22Rv1 (cell line): ENCODE results near the gene EBF3.

Source experiments
- H3K27ac ChIP-seq: fragments of 450-650 bp; 2 replicates; pipeline ENCODE4 v1.5.1; 2017
- ZFX ChIP-seq: fragments of 450-650 bp; IDR thresholded peaks from 2 replicates; pipeline ENCODE4 v1.6.1; 2017; ENCODE audit warnings: antibody characterized with exemption, borderline replicate concordance
- TF ChIP-seq, protein P1 (sequence below): fragments of 450-650 bp; IDR thresholded peaks from 2 replicates; pipeline ENCODE4 v1.5.1; 2017; ENCODE audit warnings: mild to moderate bottlenecking

EBF3 gene

GRCh38 chr10:129873351-129873750 lies 90.7 kb downstream of the EBF3 start:
- TF ChIP-seq, protein P1, sequence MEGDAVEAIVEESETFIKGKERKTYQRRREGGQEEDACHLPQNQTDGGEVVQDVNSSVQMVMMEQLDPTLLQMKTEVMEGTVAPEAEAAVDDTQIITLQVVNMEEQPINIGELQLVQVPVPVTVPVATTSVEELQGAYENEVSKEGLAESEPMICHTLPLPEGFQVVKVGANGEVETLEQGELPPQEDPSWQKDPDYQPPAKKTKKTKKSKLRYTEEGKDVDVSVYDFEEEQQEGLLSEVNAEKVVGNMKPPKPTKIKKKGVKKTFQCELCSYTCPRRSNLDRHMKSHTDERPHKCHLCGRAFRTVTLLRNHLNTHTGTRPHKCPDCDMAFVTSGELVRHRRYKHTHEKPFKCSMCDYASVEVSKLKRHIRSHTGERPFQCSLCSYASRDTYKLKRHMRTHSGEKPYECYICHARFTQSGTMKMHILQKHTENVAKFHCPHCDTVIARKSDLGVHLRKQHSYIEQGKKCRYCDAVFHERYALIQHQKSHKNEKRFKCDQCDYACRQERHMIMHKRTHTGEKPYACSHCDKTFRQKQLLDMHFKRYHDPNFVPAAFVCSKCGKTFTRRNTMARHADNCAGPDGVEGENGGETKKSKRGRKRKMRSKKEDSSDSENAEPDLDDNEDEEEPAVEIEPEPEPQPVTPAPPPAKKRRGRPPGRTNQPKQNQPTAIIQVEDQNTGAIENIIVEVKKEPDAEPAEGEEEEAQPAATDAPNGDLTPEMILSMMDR: no peak
- no peak for TF ChIP-seq ZFX
- H3K27ac ChIP-seq: no peak overlapping the region

DNA sequence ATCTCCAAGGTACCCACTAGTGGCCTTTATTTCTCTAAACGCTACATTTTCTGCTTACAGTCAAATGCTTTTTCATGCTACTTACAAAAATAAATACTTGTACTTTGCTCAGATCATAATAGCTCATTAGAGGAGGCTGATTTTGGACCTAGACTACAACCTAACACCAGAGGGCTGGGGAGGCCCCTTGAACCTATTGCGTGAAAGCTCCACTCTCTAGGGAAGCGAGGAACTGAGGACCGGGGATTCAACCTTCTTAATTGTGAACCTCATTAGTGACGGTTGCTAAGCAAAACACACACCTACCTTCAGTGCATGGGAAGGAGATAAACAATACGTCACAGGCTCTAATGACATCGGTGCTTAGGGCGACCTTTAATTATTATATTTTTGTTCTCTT lies 92.1 kb downstream of the EBF3 start:
- TF ChIP-seq, protein P1: no peak
- TF ChIP-seq ZFX: no peak
- H3K27ac ChIP-seq: no peak overlapping the region

DNA sequence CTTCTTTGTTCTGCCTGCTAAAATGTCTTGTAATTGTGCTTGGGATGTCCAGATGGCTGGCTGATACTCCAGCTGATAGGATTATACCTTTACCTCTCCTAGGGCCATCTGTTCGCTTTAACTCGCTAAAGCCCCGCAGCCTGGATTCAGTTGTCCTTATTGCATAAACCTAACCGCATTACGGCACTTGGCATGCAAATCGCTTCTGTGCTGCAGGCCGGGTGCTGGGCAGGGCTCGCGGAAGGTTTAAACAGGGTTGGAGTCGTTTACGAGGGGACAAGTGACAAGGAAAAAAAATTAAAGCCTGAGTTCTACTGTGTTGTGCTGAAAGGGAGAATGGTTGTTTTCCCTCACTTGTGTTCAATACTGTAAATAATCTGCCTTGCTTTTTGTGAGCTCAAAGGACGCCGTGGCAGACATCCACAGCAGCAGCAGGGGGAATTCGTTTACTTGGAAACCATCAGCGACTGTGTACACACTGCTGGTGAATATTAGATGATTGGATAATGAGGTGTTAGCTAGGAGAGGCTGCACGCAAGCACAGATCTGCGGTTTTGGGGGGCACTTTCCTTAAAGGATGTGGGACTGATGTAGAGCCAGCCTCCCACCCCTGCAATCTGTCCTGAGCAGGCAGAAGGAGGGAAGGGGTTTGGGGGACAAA lies 93.0 kb downstream of the EBF3 start:
- H3K27ac ChIP-seq: no peak overlapping the region
- TF ChIP-seq, protein P1: no peak
- TF ChIP-seq ZFX: no peak

- TF ChIP-seq, protein P1: no peak
- no peak for TF ChIP-seq ZFX
- H3K27ac ChIP-seq: no peak overlapping the region
These were observed 93.7 kb downstream of the EBF3 start for GRCh38 chr10:129870474-129870757.

DNA sequence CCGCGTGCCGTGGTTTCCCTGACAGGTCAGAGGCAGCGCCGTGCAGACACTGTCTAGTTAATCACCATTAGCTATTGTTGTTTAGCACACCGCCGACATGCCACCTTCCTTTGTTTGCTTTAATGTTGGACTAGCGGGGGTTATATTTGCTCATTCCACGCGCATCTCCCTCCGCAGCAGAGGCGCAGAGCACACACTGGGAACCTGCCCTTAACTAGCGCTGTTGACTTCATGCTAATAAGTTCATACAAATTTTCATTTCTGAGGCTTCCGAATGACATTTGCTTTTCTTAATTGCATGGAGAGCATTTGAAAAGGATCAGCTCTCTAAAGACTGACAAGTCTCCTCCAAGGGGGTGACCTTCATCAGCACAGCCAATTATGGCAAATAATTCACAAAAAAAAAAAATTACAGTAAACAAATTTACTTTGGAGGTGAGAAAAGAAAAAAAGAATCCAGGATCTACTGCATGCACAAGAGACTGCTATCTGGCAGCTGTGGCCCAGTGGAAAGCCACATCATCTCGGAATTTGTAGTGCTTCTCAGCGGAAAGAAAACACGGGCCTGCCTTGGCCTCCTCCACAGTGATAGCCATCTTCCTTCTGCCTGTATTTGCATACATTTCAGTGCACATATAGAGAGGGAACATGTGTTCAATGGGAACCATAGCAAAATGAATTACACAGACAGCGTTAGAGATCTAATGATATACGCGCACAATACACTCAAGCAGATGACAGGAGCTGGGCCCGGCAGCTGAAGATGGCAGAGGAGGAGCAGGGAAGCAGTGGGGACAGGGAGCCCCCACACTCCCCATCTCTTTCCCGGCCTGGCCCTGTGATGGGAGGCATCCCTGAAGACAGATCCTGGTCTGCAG lies 94.2 kb downstream of the EBF3 start:
- TF ChIP-seq, protein P1: no peak
- TF ChIP-seq ZFX: no peak
- no peak overlapping the region for H3K27ac ChIP-seq

GRCh38 chr10:129868449-129869035 lies 95.5 kb downstream of the EBF3 start:
- TF ChIP-seq ZFX: no peak
- TF ChIP-seq, protein P1: no peak
- no peak overlapping the region for H3K27ac ChIP-seq

- no peak overlapping the region for H3K27ac ChIP-seq
- no peak for TF ChIP-seq ZFX
- TF ChIP-seq, protein P1: no peak
These were observed 96.4 kb downstream of the EBF3 start for GRCh38 chr10:129867631-129868179.
